Caco-2 (cell line): ENCODE results near the gene PUM1. TPM values are rescaled to one million over a fixed set of nuclear protein-coding genes. Genes with fewer than 3 reads are reported as not detected.

Source experiments
- BruUV-seq: library from RNA; stranded (reverse); fragments of 400-500 nt; replicated peaks from 2 replicates; lab custom pipeline; 2021; lab: Mats Ljungman, UMichigan
- CTCF ChIA-PET: fragments of 300-600 bp; sonication (Branson Sonifier 250); formaldehyde crosslinking; loops from one replicate; lab custom pipeline; 2022; ENCODE audit warnings: antibody characterized with exemption; lab: Charles Lee
- POLR2A ChIA-PET: fragments of 300-600 bp; sonication (Branson Sonifier 250); formaldehyde crosslinking; loops from one replicate; lab custom pipeline; 2022; ENCODE audit warnings: antibody characterized with exemption; lab: Charles Lee
- DNase-seq, 2 experiments: peaks; one replicate each; pipeline versions ENCODE4 v3.0.0 to v3.0.0-alpha.2; 2020 to 2022
- H3K27me3 ChIP-seq: replicated peaks from 2 replicates; pipeline ENCODE4 v1.6.0; 2011; ENCODE audit warnings: low read length; ENCODE audit not compliant: control insufficient read depth, insufficient read depth
- H3K36me3 ChIP-seq: 2 replicates; pipeline ENCODE4 v1.5.1; 2011; ENCODE audit warnings: low read length; ENCODE audit not compliant: control insufficient read depth, insufficient read depth
- H3K4me1 ChIP-seq: fragments of 250-450 bp; sonication (Bioruptor Pico); 2 replicates; pipeline ENCODE4 v1.5.1; 2020; ENCODE audit warnings: mild to moderate bottlenecking
- H3K4me3 ChIP-seq: 2 replicates; pipeline ENCODE4 v1.5.1; 2011; ENCODE audit warnings: low read depth, mild to moderate bottlenecking, control low read depth, low read length
- H3K9me3 ChIP-seq: fragments of 250-450 bp; sonication (Bioruptor Pico); 2 replicates; pipeline ENCODE4 v1.5.1; 2020; ENCODE audit warnings: mild to moderate bottlenecking, moderate library complexity
- H3K27ac Mint-ChIP-seq: one replicate; pipeline ENCODE4 v1.8.0; 2022; ENCODE audit warnings: mixed read lengths; ENCODE audit not compliant: unreplicated experiment
- H3K27me3 Mint-ChIP-seq: one replicate; pipeline ENCODE4 v1.8.0; 2022; ENCODE audit warnings: mixed read lengths; ENCODE audit not compliant: insufficient read depth, unreplicated experiment
- H3K36me3 Mint-ChIP-seq: one replicate; pipeline ENCODE4 v1.8.0; 2022; ENCODE audit warnings: mild to moderate bottlenecking, mixed read lengths; ENCODE audit not compliant: insufficient read depth, unreplicated experiment
- H3K4me1 Mint-ChIP-seq: one replicate; pipeline ENCODE4 v1.8.0; 2022; ENCODE audit warnings: low read depth, mixed read lengths; ENCODE audit not compliant: unreplicated experiment
- H3K4me3 Mint-ChIP-seq: one replicate; pipeline ENCODE4 v1.8.0; 2022; ENCODE audit warnings: mild to moderate bottlenecking, moderate library complexity, mixed read lengths; ENCODE audit not compliant: unreplicated experiment
- H3K9me3 Mint-ChIP-seq: one replicate; pipeline ENCODE4 v1.8.0; 2022; ENCODE audit warnings: mixed read lengths; ENCODE audit not compliant: unreplicated experiment
- CTCF ChIP-seq, 2 experiments: fragments of 200-600 bp in 1 of 2; IDR thresholded peaks; 1 replicate in 1 of 2; 2 replicates in 1 of 2; pipeline versions ENCODE4 v1.5.1 to v1.8.0; 2011 to 2022; ENCODE audit warnings: antibody characterized with exemption in 1 of 2, control low read depth in 1 of 2, inconsistent platforms in 1 of 2, low read depth in 1 of 2, low read length in 1 of 2, mild to moderate bottlenecking in 1 of 2, moderate library complexity in 1 of 2; ENCODE audit not compliant: insufficient read depth in 1 of 2, severe bottlenecking in 1 of 2, unreplicated experiment in 1 of 2
- intact Hi-C: fragments of 100-400 bp; cut with micrococcal nuclease; formaldehyde crosslinking; loops from one replicate; pipeline ENCODE4 v1.10.0; 2022; ENCODE audit not compliant: unreplicated experiment
- total RNA-seq: library from RNA; stranded (reverse); gene quantifications from 2 replicates; pipeline ENCODE4 v1.2.3, GENCODE V29; 2022

PUM1 gene
- total RNA-seq, 1 experiment from 2014 or later = 93.7 TPM

GRCh38 chr1:30998887-30999286 lies 66.6 kb downstream of the PUM1 start:
- H3K4me3 ChIP-seq = no peak overlapping the region
- Mint-ChIP-seq H3K27me3 (no peaks in the 10 kb centered on the region), H3K4me1 (peaks cover 3% of the 10 kb centered on the region), H3K9me3 (no peaks in the 10 kb centered on the region), H3K36me3 (peaks cover 61% of the 10 kb centered on the region), H3K27ac (no peak overlapping the region), H3K4me3 (no peak overlapping the region)
- ChIA-PET CTCF (no interaction called here), POLR2A (no interaction called here)
- H3K4me1 ChIP-seq = peaks cover 47% of the 10 kb centered on the region
- no peak for DNase-seq
- no peaks in the 10 kb centered on the region for H3K27me3 ChIP-seq
- H3K36me3 ChIP-seq = no peaks in the 10 kb centered on the region
- no TSS peak for BruUV-seq
- intact Hi-C loops = no loop called here
- no peaks in the 10 kb centered on the region for H3K9me3 ChIP-seq
- no peak for TF ChIP-seq CTCF (IDR thresholded peaks at IDR 0.05; ENCODE audit: insufficient read depth in 1 of 2, low read depth in 1 of 2, low read length in 1 of 2, severe bottlenecking in 1 of 2, unreplicated experiment in 1 of 2)

- CTCF ChIA-PET = no interaction called here
- no peak for DNase-seq
- no TSS peak for BruUV-seq
- Mint-ChIP-seq H3K27ac (no peak overlapping the region), H3K36me3 (peaks cover 57% of the 10 kb centered on the region), H3K27me3 (no peaks in the 10 kb centered on the region), H3K4me1 (no peaks in the 10 kb centered on the region), H3K9me3 (no peaks in the 10 kb centered on the region), H3K4me3 (no peak overlapping the region)
- Histone ChIP-seq H3K9me3 (no peaks in the 10 kb centered on the region), H3K27me3 (no peaks in the 10 kb centered on the region), H3K36me3 (no peaks in the 10 kb centered on the region), H3K4me3 (no peak overlapping the region), H3K4me1 (peaks cover 40% of the 10 kb centered on the region)
- no peak for TF ChIP-seq CTCF (IDR thresholded peaks at IDR 0.05; ENCODE audit: insufficient read depth in 1 of 2, low read depth in 1 of 2, low read length in 1 of 2, severe bottlenecking in 1 of 2, unreplicated experiment in 1 of 2)
- intact Hi-C loops = no loop called here
- POLR2A ChIA-PET = no interaction called here
These were observed 67.3 kb downstream of the PUM1 start for GRCh38 chr1:30998171-30998570.

- Histone ChIP-seq H3K36me3 (no peaks in the 10 kb centered on the region), H3K4me1 (peaks cover 34% of the 10 kb centered on the region), H3K27me3 (no peaks in the 10 kb centered on the region), H3K9me3 (no peaks in the 10 kb centered on the region), H3K4me3 (no peak overlapping the region)
- no peaks in the 10 kb centered on the region for H3K27me3 Mint-ChIP-seq
- no peaks in the 10 kb centered on the region for H3K4me1 Mint-ChIP-seq
- no peak overlapping the region for H3K4me3 Mint-ChIP-seq
- ChIA-PET CTCF (no interaction called here), POLR2A (no interaction called here)
- no TSS peak for BruUV-seq
- intact Hi-C loops = no loop called here
- H3K36me3 Mint-ChIP-seq = peaks cover 51% of the 10 kb centered on the region
- H3K27ac Mint-ChIP-seq = no peak overlapping the region
- DNase-seq = no peak
- no peaks in the 10 kb centered on the region for H3K9me3 Mint-ChIP-seq
- TF ChIP-seq CTCF (IDR thresholded peaks at IDR 0.05; ENCODE audit: insufficient read depth in 1 of 2, low read depth in 1 of 2, low read length in 1 of 2, severe bottlenecking in 1 of 2, unreplicated experiment in 1 of 2) = no peak
These were observed 68.0 kb downstream of the PUM1 start for GRCh38 chr1:30997463-30998057.
